GM21786 (cell line): ENCODE measurements around the gene MYL12B.
"Not testable (repeated sequence)": the region's sequence is repeated elsewhere in the genome, so short reads cannot be mapped to it uniquely, and the experiment has no call there.

Source experiments
- ATAC-seq: cut with Tn5 transposase; IDR thresholded peaks from one replicate; pipeline ENCODE4 v1.9.1; 2021; ENCODE audit not compliant: unreplicated experiment

Gene MYL12B

DNA sequence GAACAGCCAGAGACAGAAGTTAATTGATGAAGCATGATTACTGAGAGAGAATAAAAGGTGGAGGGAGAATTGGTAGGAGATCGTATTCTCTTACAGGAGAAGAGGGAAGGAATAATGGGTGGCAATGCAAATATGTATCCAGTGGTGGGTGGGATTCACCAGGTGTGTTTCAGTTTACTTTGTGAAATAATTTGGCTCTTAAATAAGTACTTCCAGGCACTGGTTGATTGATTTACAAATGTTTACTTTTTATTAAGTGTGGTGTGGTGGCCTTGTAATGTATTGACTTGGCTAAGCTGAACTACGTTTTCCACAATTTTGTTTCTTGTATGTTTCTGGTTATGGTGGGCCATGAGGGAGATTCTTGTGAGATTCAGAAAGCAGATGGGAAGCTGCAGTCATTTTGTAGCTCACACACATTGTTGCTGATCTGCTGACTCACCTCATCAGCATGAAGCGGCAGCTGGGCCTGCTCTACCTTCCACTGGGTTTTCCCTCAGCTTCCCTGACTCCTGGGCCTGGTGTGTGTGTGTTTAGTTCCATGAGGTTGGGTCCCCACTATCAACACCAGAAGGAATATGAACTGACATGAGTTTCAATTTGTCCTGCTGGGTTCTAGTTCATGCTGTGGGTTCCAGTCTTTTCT, 32.6 kb downstream of the MYL12B start:
- ATAC-seq = no peak

DNA sequence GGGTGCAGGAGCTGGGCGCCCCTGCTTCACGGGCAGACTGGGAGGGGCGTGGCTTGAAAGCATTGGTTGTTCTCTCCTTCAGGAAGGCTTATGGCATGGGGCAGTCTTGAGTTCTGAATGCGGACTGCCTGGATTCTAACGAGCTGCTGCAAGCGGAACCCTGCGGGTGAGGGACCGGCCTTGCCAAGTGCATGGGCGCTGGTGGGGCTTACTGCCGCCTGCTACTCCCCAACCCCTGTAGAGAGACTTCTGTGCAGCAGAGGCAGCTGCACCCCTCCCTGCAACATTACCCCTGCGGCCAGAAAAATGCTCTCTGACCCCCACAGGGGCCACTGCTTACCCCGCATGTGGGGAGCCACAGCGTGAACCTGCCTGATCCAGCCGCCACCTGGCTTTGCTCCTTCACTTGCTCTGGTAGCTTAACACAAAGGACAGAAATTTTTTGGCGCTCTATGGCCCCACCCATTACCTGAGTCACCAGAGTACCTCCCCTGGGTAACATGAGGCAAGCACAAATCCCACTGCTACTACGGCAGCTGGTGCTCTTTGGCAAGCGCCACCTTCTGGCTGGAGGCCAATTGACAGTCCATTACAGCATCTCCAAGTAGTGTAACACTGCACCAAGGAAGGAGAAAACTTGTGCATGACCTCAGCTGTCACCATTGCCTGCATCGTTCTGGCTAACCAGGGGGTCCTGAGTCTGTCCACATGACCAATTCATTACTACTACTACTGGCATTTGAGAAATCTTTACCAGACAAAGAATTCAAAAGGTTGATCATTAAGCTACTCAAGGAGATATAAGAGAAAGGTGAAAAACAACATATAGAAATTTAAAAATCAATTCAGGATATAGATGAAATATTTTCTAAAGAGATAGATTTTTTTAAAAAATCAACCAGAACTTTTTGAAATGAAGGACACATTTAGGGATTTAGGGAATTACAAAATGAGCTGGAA, 35.4 kb downstream of the MYL12B start:
- ATAC-seq = peak; percentile 99

DNA sequence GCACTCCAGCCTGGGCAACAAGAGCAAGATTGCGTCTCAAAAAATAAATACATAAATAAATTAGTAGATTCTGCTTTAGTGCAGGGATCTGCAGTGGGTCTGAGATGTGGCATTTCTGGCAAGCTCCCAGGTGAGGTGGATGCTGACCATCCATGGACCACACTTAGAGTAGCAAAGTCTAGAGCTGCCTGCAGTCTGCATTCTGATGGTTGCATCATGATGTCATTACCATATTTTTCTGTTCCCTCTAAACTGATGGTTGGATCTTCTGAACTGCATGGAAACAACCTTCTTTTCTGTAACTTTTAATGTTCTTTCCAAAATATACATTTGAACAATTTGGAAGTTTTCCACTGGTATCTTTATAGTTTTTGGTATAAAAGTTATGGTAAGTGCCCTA, 42.9 kb downstream of the MYL12B start:
- ATAC-seq = no peak

DNA sequence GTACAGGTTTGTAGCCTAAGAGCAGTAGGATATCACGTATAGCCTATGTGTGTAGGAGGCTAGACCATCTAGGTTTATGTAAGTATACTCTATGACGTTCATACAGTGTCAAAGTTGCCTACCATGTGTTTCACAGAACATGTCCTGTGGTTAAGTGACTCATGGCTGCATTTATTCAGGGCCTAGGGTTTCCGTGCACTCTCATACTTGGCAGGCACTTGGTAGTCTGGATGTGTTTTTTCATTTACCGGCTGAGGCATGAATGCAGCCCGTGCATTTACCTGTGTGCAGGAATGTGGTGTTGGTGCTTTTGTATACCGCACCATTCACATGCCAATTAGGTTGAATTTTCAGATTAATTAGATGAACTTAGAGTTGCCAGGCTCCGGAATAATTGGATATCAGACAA, 43.4 kb downstream of the MYL12B start:
- peak; percentile 72 for ATAC-seq

DNA sequence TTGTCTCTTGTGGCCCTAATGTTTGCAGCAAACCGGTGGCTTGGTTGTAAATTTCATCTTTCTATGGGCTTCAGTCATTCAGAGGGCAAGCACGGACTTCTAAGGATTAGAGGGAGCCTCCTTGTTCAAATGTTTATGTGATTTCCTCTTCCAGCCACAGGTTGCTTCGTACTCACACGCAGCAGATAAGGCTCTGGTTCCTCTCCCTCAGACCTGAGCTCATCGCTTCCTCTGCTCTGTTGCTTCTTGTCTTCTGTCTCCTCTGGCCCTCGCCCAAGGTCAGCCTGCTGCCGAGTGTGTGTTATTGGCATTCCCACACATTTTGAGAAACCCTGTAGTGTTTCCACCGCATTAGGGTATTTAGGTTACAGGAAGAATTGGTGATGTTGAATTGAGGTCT, 44.0 kb downstream of the MYL12B start:
- no peak for ATAC-seq

DNA sequence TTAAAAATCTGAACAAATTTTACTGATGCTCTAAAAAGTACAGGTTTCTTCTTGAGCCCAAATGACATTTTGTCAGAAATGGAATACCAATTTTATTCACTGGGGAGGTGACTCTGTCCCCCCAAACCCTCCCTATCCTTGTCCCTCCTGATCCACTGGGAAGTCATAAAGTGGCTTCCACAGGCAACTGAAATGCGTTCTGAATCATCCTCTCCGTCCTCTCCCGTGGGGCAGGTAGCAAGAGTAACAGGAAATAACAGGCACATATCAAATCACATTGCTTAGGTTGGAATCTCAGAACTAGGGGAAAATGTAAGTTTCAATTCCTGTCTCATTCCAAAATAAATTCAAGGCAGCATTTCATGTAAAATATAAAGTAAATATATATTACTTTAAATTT, 44.5 kb downstream of the MYL12B start:
- no peak for ATAC-seq

DNA sequence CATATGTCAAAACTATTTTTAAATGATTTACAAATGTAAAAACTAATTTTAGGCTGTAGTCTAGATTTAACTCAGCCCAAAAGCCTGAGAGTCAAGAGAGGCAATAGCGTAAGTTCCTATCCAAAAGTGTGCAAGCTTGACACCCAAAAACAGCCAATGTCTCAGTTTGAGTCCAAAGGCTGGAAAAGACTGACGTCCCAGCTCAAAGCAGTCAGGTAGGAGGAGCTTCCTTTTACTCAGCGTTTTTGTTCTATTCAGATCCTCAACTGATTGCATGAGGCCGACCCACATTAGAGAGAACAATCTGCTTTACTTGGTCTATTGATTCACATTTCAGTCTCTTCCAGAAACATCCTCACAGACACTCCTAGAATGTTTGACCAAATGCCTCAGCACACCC, 51.8 kb downstream of the MYL12B start:
- no peak for ATAC-seq

DNA sequence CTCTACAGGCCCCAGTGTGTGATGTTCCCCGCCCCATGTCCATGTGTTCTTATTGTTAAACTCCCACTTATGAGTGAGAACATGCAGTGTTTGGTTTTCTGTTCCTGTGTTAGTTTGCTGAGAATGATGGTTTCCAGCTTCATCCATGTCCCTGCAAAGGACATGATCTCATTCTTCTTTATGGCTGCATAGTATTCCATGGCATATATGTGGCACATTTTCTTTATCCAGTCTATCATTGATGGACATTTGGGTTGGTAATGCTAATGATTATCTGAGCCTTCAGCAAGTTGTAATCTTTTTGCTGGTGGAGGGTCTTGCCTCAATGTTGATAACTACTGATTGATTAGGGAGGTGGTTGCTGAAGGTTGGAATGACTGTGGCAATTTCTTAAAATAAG, 53.4 kb downstream of the MYL12B start:
- not testable (repeated sequence) for ATAC-seq

DNA sequence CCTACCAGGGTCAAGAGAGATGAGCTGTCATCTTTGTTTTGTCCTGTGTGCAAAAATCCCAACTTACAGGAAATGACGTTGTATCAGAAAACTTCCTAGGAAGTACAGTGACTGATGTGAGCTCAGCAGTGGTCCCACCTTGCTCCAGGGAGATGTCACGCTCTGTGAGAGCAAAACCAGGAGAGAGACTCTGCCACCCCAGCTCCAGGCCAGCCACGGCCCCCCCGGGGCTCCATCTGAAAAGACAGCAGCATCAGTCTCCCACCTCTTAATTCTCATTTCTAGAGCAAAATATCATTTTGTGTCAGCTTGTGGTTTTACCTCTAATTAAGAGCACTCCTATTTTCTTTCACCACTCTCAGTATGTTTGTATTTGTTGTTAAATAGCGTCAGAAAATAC, 57.5 kb downstream of the MYL12B start:
- ATAC-seq = no peak

DNA sequence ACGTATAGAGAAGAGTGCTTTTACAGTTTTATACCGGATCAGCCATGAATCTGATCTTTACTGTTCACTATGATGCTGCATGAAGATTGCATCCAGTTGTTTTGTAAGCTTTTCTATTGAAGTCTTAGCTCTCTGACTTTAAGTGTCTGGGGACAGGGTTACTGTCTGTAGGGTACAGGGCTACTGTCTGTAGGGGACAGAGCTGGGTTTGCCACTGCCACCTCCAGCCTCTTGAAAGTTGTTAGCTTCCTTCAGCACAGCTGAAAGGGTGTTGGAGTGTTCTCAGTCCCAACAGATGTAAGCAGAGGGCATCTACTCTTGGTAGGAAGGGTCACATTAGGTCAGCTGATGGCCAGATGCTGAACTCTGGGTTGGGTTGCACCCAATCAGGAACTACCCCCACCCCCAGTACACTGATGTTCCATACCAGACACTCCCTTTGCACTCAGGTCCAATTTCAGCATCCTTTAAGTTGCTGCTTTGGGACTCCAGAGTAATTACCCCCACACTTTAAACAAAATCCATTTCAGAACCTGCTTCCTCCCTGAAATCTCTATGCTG, 58.0 kb downstream of the MYL12B start:
- no peak for ATAC-seq

DNA sequence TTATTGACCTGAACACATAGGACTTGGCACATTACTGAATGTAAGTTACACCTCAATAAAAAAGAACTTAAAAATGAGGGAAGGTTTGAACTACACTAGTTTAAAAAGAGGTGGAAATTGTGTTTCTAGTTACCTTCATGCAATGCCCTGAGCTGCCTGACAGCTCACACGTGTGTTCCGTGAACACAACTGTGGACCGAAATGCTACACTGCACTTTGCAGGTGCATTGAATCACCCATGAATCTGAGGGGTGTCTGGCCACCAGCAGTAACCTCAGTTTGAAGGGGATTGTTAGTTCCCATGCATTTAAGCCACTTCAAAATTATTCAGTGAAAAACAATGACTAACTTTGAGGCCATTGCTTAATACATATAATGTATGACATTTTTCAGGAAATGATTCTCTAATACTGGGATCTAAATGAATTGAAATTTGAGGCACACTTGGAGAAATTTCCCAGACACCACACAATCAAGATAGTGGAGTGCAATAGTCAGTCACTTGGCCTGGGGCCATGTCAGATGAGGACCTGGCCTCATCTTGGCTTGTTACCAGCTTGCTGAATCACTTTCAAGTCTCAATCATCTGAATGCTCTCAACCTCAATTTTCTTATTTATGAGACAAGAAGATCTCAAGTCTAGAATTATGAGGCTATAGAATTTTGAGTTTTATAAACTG, 59.3 kb downstream of the MYL12B start:
- ATAC-seq = no peak

DNA sequence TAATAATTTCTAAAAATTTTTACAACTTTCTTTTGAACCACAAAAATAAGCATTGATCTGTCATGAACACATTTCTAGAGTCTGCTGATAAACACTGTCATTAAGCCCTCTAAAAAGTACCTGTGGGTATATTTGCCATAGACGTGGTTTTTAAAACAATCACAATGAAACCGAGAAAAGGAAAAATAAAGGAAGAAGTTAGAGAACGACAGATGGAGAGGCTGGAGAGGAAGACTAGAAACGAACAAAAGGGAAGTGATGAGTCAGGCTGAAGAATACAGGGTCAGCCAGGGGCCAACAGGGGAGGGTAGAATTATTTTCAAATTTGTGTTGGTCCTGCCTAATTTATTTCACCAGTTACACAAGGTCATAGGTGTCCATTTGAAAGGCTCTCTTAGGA, 62.0 kb downstream of the MYL12B start:
- ATAC-seq = no peak
